ENCODE data around the gene METTL8. TPM values are rescaled to one million over a fixed set of nuclear protein-coding genes. Genes with fewer than 3 reads are reported as not detected.
A peak's percentile ranks its signal among the peaks of the same experiment; 100 is the strongest.

Gene METTL8
- total RNA-seq, 1 donor from 2014 or later, result 41.6 TPM

GRCh38 chr2:171287611-171288010 lies 146.2 kb downstream of the METTL8 start:
- H3K27me3 Mint-ChIP-seq (ENCODE audit: low read depth), result no peaks in the 10 kb centered on the region
- H3K27ac Mint-ChIP-seq, result no peak overlapping the region
- no peak for DNase-seq (ENCODE audit: low spot score in 2 of 2, unreplicated experiment in 2 of 2)
- no peaks in the 10 kb centered on the region for H3K36me3 Mint-ChIP-seq
- no peak for TF ChIP-seq CTCF (IDR thresholded peaks at IDR 0.05; ENCODE audit: unreplicated experiment)
- H3K4me3 Mint-ChIP-seq, result no peak overlapping the region
- H3K9me3 Mint-ChIP-seq, result no peaks in the 10 kb centered on the region
- peaks cover 21% of the 10 kb centered on the region for H3K4me1 Mint-ChIP-seq

GRCh38 chr2:171287036-171287571 lies 146.7 kb downstream of the METTL8 start:
- Mint-ChIP-seq H3K27me3 (ENCODE audit: low read depth) (no peaks in the 10 kb centered on the region), H3K27ac (peak overlapping the region; percentile 38)

GRCh38 chr2:171281110-171281509 lies 152.7 kb downstream of the METTL8 start:
- H3K27ac Mint-ChIP-seq, result no peak overlapping the region
- no peaks in the 10 kb centered on the region for H3K27me3 Mint-ChIP-seq (ENCODE audit: low read depth)
- peaks cover 12% of the 10 kb centered on the region for H3K9me3 Mint-ChIP-seq
- no peak for TF ChIP-seq CTCF (IDR thresholded peaks at IDR 0.05; ENCODE audit: unreplicated experiment)
- DNase-seq (ENCODE audit: low spot score in 2 of 2, unreplicated experiment in 2 of 2), result no peak
- H3K36me3 Mint-ChIP-seq, result peaks cover 3% of the 10 kb centered on the region
- H3K4me1 Mint-ChIP-seq, result no peaks in the 10 kb centered on the region
- no peak overlapping the region for H3K4me3 Mint-ChIP-seq

More at GRCh38 chr2:171287036-171287571, 146.7 kb downstream of the METTL8 start:
- Mint-ChIP-seq H3K4me1 (peaks cover 21% of the 10 kb centered on the region), H3K9me3 (no peaks in the 10 kb centered on the region), H3K36me3 (no peaks in the 10 kb centered on the region), H3K4me3 (no peak overlapping the region)
- no peak for DNase-seq (ENCODE audit: low spot score in 2 of 2, unreplicated experiment in 2 of 2)
- no peak for TF ChIP-seq CTCF (IDR thresholded peaks at IDR 0.05; ENCODE audit: unreplicated experiment)

GRCh38 chr2:171279983-171280790 lies 153.6 kb downstream of the METTL8 start:
- no peak for TF ChIP-seq CTCF (IDR thresholded peaks at IDR 0.05; ENCODE audit: unreplicated experiment)

GRCh38 chr2:171274757-171275156 lies 159.0 kb downstream of the METTL8 start:
- Mint-ChIP-seq H3K36me3 (peaks cover 3% of the 10 kb centered on the region), H3K4me3 (no peak overlapping the region)
- TF ChIP-seq CTCF (IDR thresholded peaks at IDR 0.05; ENCODE audit: unreplicated experiment), result no peak

More at GRCh38 chr2:171279983-171280790, 153.6 kb downstream of the METTL8 start:
- Mint-ChIP-seq H3K4me1 (no peaks in the 10 kb centered on the region), H3K36me3 (peaks cover 3% of the 10 kb centered on the region), H3K9me3 (peaks cover 12% of the 10 kb centered on the region), H3K27me3 (ENCODE audit: low read depth) (no peaks in the 10 kb centered on the region), H3K4me3 (no peak overlapping the region), H3K27ac (no peak overlapping the region)
- DNase-seq (ENCODE audit: low spot score in 2 of 2, unreplicated experiment in 2 of 2), result no peak

More at GRCh38 chr2:171274757-171275156, 159.0 kb downstream of the METTL8 start:
- H3K9me3 Mint-ChIP-seq, result peaks cover 12% of the 10 kb centered on the region
- no peak for DNase-seq (ENCODE audit: low spot score in 2 of 2, unreplicated experiment in 2 of 2)
- H3K4me1 Mint-ChIP-seq, result no peaks in the 10 kb centered on the region
- H3K27ac Mint-ChIP-seq, result no peak overlapping the region
- no peaks in the 10 kb centered on the region for H3K27me3 Mint-ChIP-seq (ENCODE audit: low read depth)

Data from mesothelial cell of epicardium (in vitro differentiated cells).